HG03378 (cell line): ENCODE data around the gene C11orf58.

Experiments
- ATAC-seq: cut with Tn5 transposase; IDR thresholded peaks from one replicate; pipeline ENCODE4 v1.9.1; 2021; ENCODE audit warnings: mild to moderate bottlenecking, moderate library complexity; ENCODE audit not compliant: unreplicated experiment

The C11orf58 gene

DNA sequence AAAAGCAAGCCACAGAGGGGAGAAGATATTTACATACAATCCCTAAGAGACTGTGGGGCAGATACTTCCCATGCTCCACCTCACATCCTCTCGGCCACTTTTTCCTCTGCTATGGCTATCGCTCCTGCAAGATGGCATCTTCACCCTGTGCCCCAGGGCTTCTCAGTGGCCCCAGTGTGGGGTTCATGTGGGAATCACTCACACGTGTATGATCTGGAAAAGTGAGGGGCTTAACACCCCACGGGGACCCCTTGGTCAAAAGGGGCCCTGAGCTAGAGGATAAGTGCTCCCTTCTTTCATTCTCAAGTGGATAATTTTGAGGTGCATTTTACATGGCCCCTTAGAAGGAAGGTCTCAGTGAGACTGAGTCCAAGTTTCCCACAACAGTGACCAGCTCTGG is 28.7 kb downstream of the C11orf58 start:
- ATAC-seq, result no peak

GRCh38 chr11:16767957-16768356 is 29.5 kb downstream of the C11orf58 start:
- no peak for ATAC-seq

GRCh38 chr11:16769386-16769785 is 30.9 kb downstream of the C11orf58 start:
- no peak for ATAC-seq

GRCh38 chr11:16770016-16770415 is 31.6 kb downstream of the C11orf58 start:
- no peak for ATAC-seq

DNA sequence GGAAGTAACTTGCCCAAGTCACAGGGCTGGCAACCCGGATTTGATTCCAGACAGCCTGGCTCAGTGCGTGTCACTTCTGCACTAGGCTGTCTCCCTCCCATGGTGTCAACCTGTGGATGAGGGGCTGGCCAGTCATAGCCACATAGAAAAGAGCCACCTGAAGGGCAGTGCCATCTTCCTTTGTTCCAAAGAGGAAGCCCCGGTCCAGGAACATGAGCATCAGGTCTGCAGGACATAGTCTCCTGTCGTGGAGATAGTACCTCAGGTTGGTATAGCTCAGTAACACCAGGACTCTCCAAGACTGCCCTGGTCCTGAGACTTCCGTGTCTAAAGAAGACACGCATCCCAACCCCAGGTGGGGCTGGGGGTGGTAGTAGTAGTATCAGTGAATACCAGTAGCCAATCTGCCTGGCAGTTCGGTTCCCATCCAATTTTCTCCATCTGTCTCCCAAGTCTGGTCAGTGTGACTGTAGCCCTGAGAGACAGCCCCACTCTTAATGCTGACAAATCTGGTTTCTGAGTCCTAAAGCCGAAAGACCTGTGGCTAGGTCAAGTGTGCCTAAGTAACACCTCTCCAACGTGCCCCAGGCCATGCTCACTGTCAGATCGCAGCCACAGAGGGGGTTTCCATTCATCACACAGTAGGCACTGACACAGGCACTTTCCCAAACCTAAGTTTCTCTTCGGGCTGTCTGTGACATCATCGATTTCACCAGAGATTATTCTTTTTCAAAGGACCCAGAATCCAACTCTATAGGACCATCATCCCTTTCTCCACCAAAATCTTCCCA is 33.1 kb downstream of the C11orf58 start:
- ATAC-seq, result no peak

DNA sequence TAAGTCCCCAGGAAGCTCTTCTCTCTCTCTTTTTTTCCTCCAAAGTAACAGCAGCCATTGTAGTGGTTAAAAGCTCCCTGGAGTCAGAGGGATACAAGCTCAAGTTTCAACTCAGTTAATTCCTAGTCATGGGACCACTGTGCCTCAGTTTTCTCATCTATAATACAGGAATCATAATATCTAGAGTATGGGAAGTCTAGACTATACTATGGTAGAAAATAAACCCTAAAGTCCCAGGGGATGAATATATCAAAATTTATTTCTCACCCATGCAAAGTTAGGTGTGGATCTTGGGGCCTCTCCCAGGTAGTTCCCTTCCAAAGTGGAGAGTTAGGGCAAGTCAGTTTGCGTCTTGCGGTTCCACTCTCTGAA is 33.7 kb downstream of the C11orf58 start:
- ATAC-seq, result no peak

DNA sequence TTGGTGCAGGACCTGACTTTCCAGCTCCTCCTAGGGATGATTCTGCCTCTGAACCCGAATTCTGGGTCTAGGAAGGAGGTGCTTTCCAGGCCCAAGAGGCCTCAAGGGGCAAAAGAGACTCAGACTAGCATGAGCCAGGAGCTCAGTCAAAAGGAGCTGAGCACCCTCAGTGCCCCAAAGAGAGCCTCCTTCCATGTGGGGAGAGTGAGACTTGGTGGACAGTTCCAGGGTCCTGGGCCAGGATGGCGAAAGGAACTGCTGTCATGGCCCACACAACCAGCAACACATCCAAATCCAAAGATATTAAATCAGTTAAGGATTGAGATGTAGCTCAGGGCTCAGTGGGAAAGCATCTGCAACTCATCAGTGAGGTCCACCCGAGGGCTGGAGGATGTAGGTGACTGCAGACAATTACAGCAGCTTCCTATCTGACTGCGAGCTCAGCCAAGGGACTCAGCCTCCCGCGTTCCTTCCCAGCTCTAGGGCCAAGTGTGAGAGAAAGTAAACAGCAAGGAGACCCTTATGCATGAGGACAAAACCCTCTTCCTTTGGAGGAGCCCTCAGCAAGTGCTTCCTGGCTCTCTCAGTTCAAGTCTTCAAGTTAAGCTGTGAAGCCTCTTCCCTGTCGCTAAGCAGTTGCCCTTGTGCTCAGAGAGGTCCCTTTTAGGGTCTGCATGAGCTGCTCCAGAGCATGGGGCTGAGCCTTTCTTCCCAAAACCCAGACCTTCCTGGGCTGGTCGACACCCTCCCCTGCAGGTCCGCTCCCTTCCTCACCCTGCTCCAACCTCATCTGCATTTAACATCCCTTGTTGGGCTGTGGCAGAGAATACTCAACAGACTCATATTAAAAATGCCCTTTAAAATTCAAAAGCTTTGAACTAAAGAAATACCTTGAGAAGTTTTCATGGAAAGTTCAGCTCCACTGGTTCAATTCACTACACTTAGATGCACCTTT is 35.8 kb downstream of the C11orf58 start:
- ATAC-seq, result no peak

DNA sequence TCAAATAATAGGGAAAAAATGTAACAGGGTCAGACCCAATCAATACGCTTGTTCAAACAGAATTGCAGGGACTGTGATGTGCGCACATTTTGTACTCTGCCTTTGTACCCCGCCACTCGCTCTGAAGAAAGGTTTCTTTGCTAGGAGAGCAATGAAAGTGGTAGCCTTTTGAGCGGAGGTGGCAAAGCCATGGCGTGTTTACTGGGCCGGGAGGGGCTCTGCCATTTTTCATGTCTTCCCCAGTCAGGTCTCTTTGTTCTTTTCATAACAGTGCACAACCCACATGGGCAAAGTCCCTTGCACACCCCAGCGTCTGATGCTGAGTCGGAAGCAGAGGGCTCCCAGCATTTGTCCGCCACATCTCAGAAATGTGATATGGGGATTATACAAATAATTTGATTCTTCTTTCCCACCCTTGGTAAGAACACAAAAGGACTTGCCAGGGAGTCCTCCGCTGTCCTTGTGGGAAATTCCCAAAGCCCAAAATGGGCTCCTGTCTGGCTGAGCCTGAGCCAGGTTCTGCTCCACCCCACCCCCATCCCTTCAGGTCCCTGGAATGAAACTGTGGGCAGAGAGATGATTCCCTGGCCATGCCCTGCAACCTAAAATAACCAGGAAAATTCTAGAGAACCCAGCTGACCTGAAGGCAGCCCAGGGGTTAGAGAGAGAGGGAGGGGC is 36.6 kb downstream of the C11orf58 start:
- ATAC-seq, result no peak

DNA sequence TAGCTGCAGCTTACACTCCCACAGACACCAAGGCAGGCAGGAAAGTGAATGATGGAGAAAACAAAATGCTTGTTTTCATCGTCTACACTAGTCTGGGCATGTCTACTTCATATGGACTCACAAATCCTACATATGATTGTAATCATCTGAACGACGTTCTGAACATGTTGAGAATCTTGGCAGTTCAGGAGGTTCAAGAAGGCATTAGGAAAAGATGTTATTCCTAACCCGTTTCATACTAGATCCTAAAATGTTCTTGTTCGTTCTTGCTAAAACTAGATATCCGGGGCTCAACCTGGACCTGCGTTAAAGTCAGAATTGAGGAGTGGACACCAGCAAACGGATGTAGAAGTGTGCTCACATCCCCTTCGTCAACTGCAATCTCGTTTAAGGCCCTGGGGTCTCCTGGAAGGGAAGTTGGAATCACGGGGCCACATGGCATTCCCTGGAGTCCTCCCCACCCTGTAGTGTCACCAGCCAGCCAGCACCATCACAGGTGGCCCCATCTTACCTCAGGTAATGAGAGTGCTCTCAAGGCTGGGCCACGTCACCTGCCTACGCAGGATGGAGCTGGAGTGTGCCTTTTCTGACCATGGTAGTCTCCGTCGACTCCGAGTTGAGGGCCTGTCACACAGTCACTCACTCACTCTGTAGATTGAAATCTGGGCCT is 37.3 kb downstream of the C11orf58 start:
- no peak for ATAC-seq

GRCh38 chr11:16776711-16777612 is 38.5 kb downstream of the C11orf58 start:
- ATAC-seq, result no peak

GRCh38 chr11:16777613-16777975 is 39.1 kb downstream of the C11orf58 start:
- no peak for ATAC-seq

GRCh38 chr11:16778286-16778685 is 39.8 kb downstream of the C11orf58 start:
- ATAC-seq, result no peak

GRCh38 chr11:16778876-16779275 is 40.4 kb downstream of the C11orf58 start:
- ATAC-seq, result no peak

- no peak for ATAC-seq
Observed at GRCh38 chr11:16779436-16779835, 41.0 kb downstream of the C11orf58 start.

DNA sequence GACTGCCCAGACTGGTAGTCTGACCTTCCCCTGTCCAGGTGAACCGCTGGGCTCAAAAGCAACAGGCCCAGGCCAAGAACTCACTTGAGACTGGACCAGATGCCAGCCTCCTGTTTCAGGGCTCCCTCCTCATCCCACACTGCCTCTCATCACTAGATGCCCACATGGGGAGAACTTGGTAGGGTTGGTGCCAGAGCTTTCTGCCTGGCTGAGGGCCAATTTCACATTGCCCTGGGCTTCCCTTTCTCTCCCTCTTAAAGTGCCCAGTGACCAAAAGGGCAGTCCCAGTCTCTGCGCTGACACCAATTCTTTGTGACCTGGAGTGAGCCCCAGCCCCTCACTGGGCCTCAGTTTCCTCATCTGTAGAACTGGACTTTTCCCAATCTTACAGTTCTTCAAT is 41.7 kb downstream of the C11orf58 start:
- ATAC-seq, result no peak

GRCh38 chr11:16780698-16781550 is 42.5 kb downstream of the C11orf58 start:
- ATAC-seq, result no peak

- no peak for ATAC-seq
Observed at GRCh38 chr11:16781936-16782919, 43.8 kb downstream of the C11orf58 start.

DNA sequence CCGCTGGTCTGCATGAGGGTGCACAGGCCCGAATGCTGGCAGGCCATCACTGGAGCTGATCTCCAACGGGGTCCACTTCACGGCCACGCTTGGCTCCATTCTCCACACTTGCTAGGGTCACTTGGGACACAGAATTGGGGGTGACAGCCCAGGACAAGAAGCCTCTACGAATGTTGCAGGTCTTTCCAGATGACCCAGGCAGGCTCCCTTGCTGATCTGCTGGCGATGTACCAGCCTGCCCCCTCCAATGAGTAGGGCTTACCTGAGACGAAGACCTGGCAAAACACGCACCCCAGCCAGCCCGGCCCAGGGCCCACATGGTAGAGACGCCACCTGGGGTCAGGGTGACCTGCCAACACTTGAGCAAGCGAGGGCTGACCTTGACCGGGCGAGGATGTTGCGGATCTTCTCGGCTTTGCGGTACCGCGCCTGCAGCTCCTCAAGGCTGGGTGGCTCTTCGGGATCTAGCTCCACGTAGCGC is 44.9 kb downstream of the C11orf58 start:
- ATAC-seq, result no peak
